ENCODE measurements around the gene LRP3. TPM values are rescaled to one million over a fixed set of nuclear protein-coding genes. Genes with fewer than 3 reads are reported as not detected.

LRP3 gene
- total and polyA plus RNA-seq, 9 donors, result 1.2 to 138 (median 82.7) TPM

DNA sequence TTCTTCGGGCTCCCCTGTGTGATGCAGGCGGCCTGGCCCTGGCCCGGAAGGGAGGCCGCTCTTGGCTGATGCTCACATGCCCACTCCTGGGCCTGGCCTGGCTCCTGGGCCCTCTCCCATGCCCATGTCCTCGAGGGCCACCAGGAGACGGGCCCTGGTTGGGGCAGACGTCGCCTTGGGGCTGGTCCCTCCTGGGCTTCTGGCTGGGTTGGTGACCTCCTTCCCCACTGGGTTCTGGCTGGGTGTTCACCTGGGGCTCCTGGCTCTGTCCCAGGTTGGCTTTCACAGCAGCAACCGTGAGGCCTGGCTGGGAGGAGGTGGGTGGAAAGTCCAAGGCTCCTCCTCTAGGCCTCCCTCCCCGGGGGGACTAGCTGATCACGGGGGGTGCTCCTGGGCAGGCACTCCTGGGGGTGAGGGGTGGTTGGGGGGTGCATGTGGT lies 47.0 kb downstream of the LRP3 start:
- intact Hi-C loops (cut with DNase I), result loop anchor here in 3 of 4 donors (5.0 to 10.0 kb wide), 3 partner anchors 166 to 534 kb away; no protein-coding TSS in a partner anchor
- no peaks in the 10 kb centered on the region for H3K4me1 ChIP-seq (ENCODE audit: insufficient read depth)

DNA sequence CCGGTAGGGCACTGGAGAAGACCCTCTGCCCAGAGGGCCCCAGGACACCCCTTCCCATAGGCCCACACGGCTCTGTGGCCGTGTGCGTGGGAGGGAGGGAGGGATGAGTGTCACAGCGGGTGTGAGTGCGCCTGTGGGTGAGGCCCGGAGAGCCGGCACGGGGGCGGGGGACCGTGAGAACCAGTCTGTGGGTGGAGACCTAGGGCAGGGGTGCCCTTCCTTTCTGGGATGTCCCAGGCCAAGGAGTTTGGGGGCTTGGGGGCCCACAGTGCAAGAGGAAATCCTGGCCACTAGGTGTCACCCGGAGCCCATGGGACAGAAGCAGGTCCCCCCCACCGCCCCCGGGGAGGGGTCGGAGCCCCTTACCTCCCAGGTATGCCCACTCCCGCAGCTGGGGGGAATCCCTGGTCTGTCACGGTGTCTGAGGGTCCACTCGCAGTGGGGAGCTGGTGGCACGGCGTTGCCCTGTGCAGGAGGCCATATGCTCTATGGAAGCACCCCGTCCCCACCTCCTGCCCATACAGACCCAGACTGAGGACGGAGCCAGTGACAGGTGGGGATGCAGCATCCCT lies 47.5 kb downstream of the LRP3 start:
- H3K36me3 ChIP-seq, result no peaks in the 10 kb centered on the region
- H3K9me3 ChIP-seq, result no peaks in the 10 kb centered on the region
- DNase-seq, result no peak
- H3K4me1 ChIP-seq (ENCODE audit: insufficient read depth), result no peaks in the 10 kb centered on the region
- H3K4me3 ChIP-seq, result no peak overlapping the region
- no peaks in the 10 kb centered on the region for H3K27me3 ChIP-seq
- intact Hi-C loops (cut with DNase I), result loop anchor here in 3 of 4 donors (5.0 to 10.0 kb wide), 3 partner anchors 166 to 533 kb away; no protein-coding TSS in a partner anchor
- TF ChIP-seq EP300 (IDR thresholded peaks at IDR 0.05), result no peak
- no peak for TF ChIP-seq POLR2A (IDR thresholded peaks at IDR 0.05)
- TF ChIP-seq CTCF (IDR thresholded peaks at IDR 0.05), result peak; percentile 13 to 46 (median 21)
- 4 to 12% (median 4%) methylated on average over 15 to 22 of the region's 22 CpGs for WGBS, 3 donors
- H3K27ac ChIP-seq, result no peak overlapping the region

More for the DNA sequence above, 47.0 kb downstream of the LRP3 start:
- no peak for DNase-seq
- TF ChIP-seq CTCF (IDR thresholded peaks at IDR 0.05) (no peak), EP300 (IDR thresholded peaks at IDR 0.05) (no peak), POLR2A (IDR thresholded peaks at IDR 0.05) (no peak)
- no peaks in the 10 kb centered on the region for H3K9me3 ChIP-seq
- H3K4me3 ChIP-seq, result no peak overlapping the region
- H3K27me3 ChIP-seq, result no peaks in the 10 kb centered on the region
- H3K36me3 ChIP-seq, result no peaks in the 10 kb centered on the region
- WGBS, 3 donors, result 60 to 82% (median 62%) methylated on average over 5 to 11 of the region's 11 CpGs
- no peak overlapping the region for H3K27ac ChIP-seq

- no peak for DNase-seq
- Histone ChIP-seq H3K27ac (no peak overlapping the region), H3K4me3 (no peak overlapping the region), H3K27me3 (no peaks in the 10 kb centered on the region), H3K9me3 (no peaks in the 10 kb centered on the region), H3K36me3 (no peaks in the 10 kb centered on the region), H3K4me1 (ENCODE audit: insufficient read depth) (no peaks in the 10 kb centered on the region)
- intact Hi-C loops (cut with DNase I), result loop anchor here in 3 of 4 donors (5.0 to 10.0 kb wide), 3 partner anchors 165 to 533 kb away; no protein-coding TSS in a partner anchor
- TF ChIP-seq EP300 (IDR thresholded peaks at IDR 0.05) (no peak), POLR2A (IDR thresholded peaks at IDR 0.05) (no peak), CTCF (IDR thresholded peaks at IDR 0.05) (no peak)
- WGBS, 3 donors, result 52 to 59% (median 53%) methylated on average over 8 to 10 of the region's 10 CpGs
Measured at GRCh38 chr19:33242131-33242530, 48.0 kb downstream of the LRP3 start.

DNA sequence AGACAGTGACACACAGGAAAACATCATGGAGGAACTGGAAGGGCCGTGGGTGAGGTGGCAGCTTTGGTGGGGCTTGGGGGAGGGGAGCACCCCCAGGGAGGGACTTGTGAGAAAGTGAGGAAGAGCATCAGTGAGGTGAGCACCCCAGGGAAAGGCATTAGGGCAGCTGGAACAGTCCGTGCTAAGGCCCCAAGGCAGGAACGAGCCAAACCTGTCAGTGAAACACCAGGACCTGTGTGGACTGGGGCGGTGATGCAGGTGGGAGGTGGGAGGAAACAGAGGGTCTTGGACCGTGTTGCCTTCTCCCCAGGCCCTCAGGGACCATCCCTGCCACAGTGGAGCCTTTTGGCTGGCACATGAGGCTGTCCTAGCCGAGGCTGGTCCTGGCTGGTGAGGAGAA lies 48.8 kb downstream of the LRP3 start:
- Histone ChIP-seq H3K27ac (no peak overlapping the region), H3K9me3 (no peaks in the 10 kb centered on the region), H3K36me3 (no peaks in the 10 kb centered on the region), H3K27me3 (no peaks in the 10 kb centered on the region), H3K4me1 (ENCODE audit: insufficient read depth) (no peaks in the 10 kb centered on the region), H3K4me3 (no peak overlapping the region)
- intact Hi-C loops (cut with DNase I), result loop anchor here in 3 of 4 donors (5.0 to 10.0 kb wide), 3 partner anchors 164 to 532 kb away; no protein-coding TSS in a partner anchor
- 67 to 79% (median 68%) methylated on average over 6 of the region's 6 CpGs for WGBS, 3 donors
- DNase-seq, result no peak
- TF ChIP-seq POLR2A (IDR thresholded peaks at IDR 0.05) (no peak), CTCF (IDR thresholded peaks at IDR 0.05) (no peak), EP300 (IDR thresholded peaks at IDR 0.05) (no peak)

All from ovary (tissue), 9 donors.